ENCODE data around the gene TCTN1. TPM values are rescaled to one million over a fixed set of nuclear protein-coding genes. Genes with fewer than 3 reads are reported as not detected.

TCTN1 gene
- 22.9 and 75.0 TPM in 2 replicates for total RNA-seq

GRCh38 chr12:110613771-110614684, at the start of gene TCTN1:
Gene TCTN1 (plus strand): TSS chr12:110614129. CDS start chr12:110614183, 54 bp downstream.

GRCh38 chr12:110583137-110584059, 30.5 kb upstream of the TCTN1 start, which contains the start of gene PPTC7:
Gene PPTC7 (minus strand): TSS chr12:110583318. CDS start chr12:110583031, 287 bp downstream.

GRCh38 chr12:110688446-110689280, 74.7 kb downstream of the TCTN1 start, which contains the start of gene HVCN1:
Gene HVCN1 (minus strand): TSS chr12:110689115. CDS start chr12:110683245, 5,870 bp downstream.

Other genes with a start within 250 kb of the TCTN1 start
- 12.6 and 33.4 TPM in 2 replicates for gene ANAPC7, start 210.4 kb upstream of the TCTN1 start, total RNA-seq
- 429 and 927 TPM in 2 replicates for gene ARPC3, start 163.8 kb upstream of the TCTN1 start, total RNA-seq
- gene GPN3, start 145.9 kb upstream of the TCTN1 start, total RNA-seq: 18.4 and 24.7 TPM in 2 replicates
- gene FAM216A, start 145.3 kb upstream of the TCTN1 start, total RNA-seq: 14.9 and 16.4 TPM in 2 replicates
- 41.3 and 57.1 TPM in 2 replicates for gene VPS29, start 112.0 kb upstream of the TCTN1 start, total RNA-seq
- gene RAD9B, start 111.8 kb upstream of the TCTN1 start, total RNA-seq: 0.32 and 0.39 TPM in 2 replicates
- 6.2 and 10.5 TPM in 2 replicates for gene PPTC7, start 30.8 kb upstream of the TCTN1 start, total RNA-seq
- gene HVCN1, start 75.0 kb downstream of the TCTN1 start, total RNA-seq: 4.4 and 6.4 TPM in 2 replicates
- 108 and 140 TPM in 2 replicates for gene PPP1CC, start 128.8 kb downstream of the TCTN1 start, total RNA-seq
- gene CCDC63, start 232.9 kb downstream of the TCTN1 start, total RNA-seq: not detected in 2 replicates

All from epithelial cell of alveolus of lung (primary cell).